ENCODE data around the gene TTLL9.

The TTLL9 gene

GRCh38 chr20:31839782-31840487, 30.5 kb upstream of the TTLL9 start:
- TF ChIP-seq POLR2AphosphoS5 (IDR thresholded peaks at IDR 0.05; ENCODE audit: low read depth, low read length) (no peak), REST (IDR thresholded peaks at IDR 0.05; ENCODE audit: insufficient read depth in 1 of 2, low read depth in 2 of 2, low read length in 2 of 2) (no peak), FOXP2 (optimal IDR thresholded peaks at IDR 0.05; ENCODE audit: borderline replicate concordance, extremely low read depth, extremely low read length, insufficient read depth) (no peak), TAF1 (IDR thresholded peaks at IDR 0.05; ENCODE audit: borderline replicate concordance, insufficient read depth, low read length) (no peak), SIN3A (IDR thresholded peaks at IDR 0.05; ENCODE audit: borderline replicate concordance, insufficient read depth, low read length) (no peak)

GRCh38 chr20:31840906-31841816, 29.3 kb upstream of the TTLL9 start:
- TF ChIP-seq REST (IDR thresholded peaks at IDR 0.05; ENCODE audit: insufficient read depth in 1 of 2, low read depth in 2 of 2, low read length in 2 of 2) (no peak), POLR2AphosphoS5 (IDR thresholded peaks at IDR 0.05; ENCODE audit: low read depth, low read length) (no peak), FOXP2 (optimal IDR thresholded peaks at IDR 0.05; ENCODE audit: borderline replicate concordance, extremely low read depth, extremely low read length, insufficient read depth) (no peak), SIN3A (IDR thresholded peaks at IDR 0.05; ENCODE audit: borderline replicate concordance, insufficient read depth, low read length) (no peak), TAF1 (IDR thresholded peaks at IDR 0.05; ENCODE audit: borderline replicate concordance, insufficient read depth, low read length) (no peak)

GRCh38 chr20:31841928-31842327, 28.5 kb upstream of the TTLL9 start:
- TF ChIP-seq POLR2AphosphoS5 (IDR thresholded peaks at IDR 0.05; ENCODE audit: low read depth, low read length) (no peak), SIN3A (IDR thresholded peaks at IDR 0.05; ENCODE audit: borderline replicate concordance, insufficient read depth, low read length) (no peak), FOXP2 (optimal IDR thresholded peaks at IDR 0.05; ENCODE audit: borderline replicate concordance, extremely low read depth, extremely low read length, insufficient read depth) (no peak), TAF1 (IDR thresholded peaks at IDR 0.05; ENCODE audit: borderline replicate concordance, insufficient read depth, low read length) (no peak), REST (IDR thresholded peaks at IDR 0.05; ENCODE audit: insufficient read depth in 1 of 2, low read depth in 2 of 2, low read length in 2 of 2) (no peak)

- TF ChIP-seq FOXP2 (optimal IDR thresholded peaks at IDR 0.05; ENCODE audit: borderline replicate concordance, extremely low read depth, extremely low read length, insufficient read depth) (no peak), SIN3A (IDR thresholded peaks at IDR 0.05; ENCODE audit: borderline replicate concordance, insufficient read depth, low read length) (no peak), TAF1 (IDR thresholded peaks at IDR 0.05; ENCODE audit: borderline replicate concordance, insufficient read depth, low read length) (no peak), POLR2AphosphoS5 (IDR thresholded peaks at IDR 0.05; ENCODE audit: low read depth, low read length) (no peak), REST (IDR thresholded peaks at IDR 0.05; ENCODE audit: insufficient read depth in 1 of 2, low read depth in 2 of 2, low read length in 2 of 2) (no peak)
Measured at GRCh38 chr20:31842471-31843157, 27.8 kb upstream of the TTLL9 start.

Measured in PFSK-1 (cell line).